ENCODE results near the gene TMEM106C.
A peak's percentile ranks its signal among the peaks of the same experiment; 100 is the strongest.
"Not testable (repeated sequence)": the region's sequence is repeated elsewhere in the genome, so short reads cannot be mapped to it uniquely, and the experiment has no call there.

The TMEM106C gene

GRCh38 chr12:47949441-47950341 lies 13.7 kb upstream of the TMEM106C start:
- peak; percentile 18 for DNase-seq

GRCh38 chr12:47950856-47951468 lies 12.4 kb upstream of the TMEM106C start:
- DNase-seq: no peak

GRCh38 chr12:47954058-47954457 lies 9.3 kb upstream of the TMEM106C start:
- no peak for DNase-seq

- no peak for DNase-seq
Measured at GRCh38 chr12:47954467-47955045, 8.8 kb upstream of the TMEM106C start.

- no peak for DNase-seq
Measured at GRCh38 chr12:47955059-47955458, 8.3 kb upstream of the TMEM106C start.

- not testable (repeated sequence) for DNase-seq
Measured at GRCh38 chr12:47957671-47958070, 5.7 kb upstream of the TMEM106C start.

GRCh38 chr12:47962198-47962597 lies 1.2 kb upstream of the TMEM106C start:
- no peak for DNase-seq

- no peak for DNase-seq
Measured at GRCh38 chr12:47964106-47964728, 821 bp downstream of the TMEM106C start.

- no peak for DNase-seq
Measured at GRCh38 chr12:47965581-47965980, 2.2 kb downstream of the TMEM106C start.

GRCh38 chr12:47967461-47968321 lies 4.3 kb downstream of the TMEM106C start:
- no peak for DNase-seq

GRCh38 chr12:47969845-47970244 lies 6.4 kb downstream of the TMEM106C start:
- no peak for DNase-seq

- DNase-seq: no peak
Measured at GRCh38 chr12:47970843-47971242, 7.4 kb downstream of the TMEM106C start.

- DNase-seq: no peak
Measured at GRCh38 chr12:47972895-47973294, 9.5 kb downstream of the TMEM106C start.

- no peak for DNase-seq
Measured at GRCh38 chr12:47973870-47974269, 10.5 kb downstream of the TMEM106C start.

GRCh38 chr12:47975036-47975620 lies 11.7 kb downstream of the TMEM106C start:
- no peak for DNase-seq

- DNase-seq: no peak
Measured at GRCh38 chr12:47975816-47976215, 12.4 kb downstream of the TMEM106C start.

- no peak for DNase-seq
Measured at GRCh38 chr12:47977046-47977771, 13.8 kb downstream of the TMEM106C start.

- no peak for DNase-seq
Measured at GRCh38 chr12:47977772-47978597, 14.6 kb downstream of the TMEM106C start.

- no peak for DNase-seq
Measured at GRCh38 chr12:47978598-47978873, 15.1 kb downstream of the TMEM106C start.

- DNase-seq: no peak
Measured at GRCh38 chr12:47979166-47979565, 15.8 kb downstream of the TMEM106C start.

- no peak for DNase-seq
Measured at GRCh38 chr12:47979686-47980085, 16.3 kb downstream of the TMEM106C start.
